ENCODE data around the gene MTURN. TPM values are rescaled to one million over a fixed set of nuclear protein-coding genes. Genes with fewer than 3 reads are reported as not detected.

Gene MTURN
- total RNA-seq, 1 donor from 2014 or later = 21.3 TPM

- Histone ChIP-seq H3K4me3 (no peak overlapping the region), H3K27ac (replicated peaks) (no peak overlapping the region), H3K27me3 (ENCODE audit: low read depth) (no peaks in the 10 kb centered on the region), H3K9me3 (replicated peaks) (no peaks in the 10 kb centered on the region), H3K4me1 (peaks cover 33% of the 10 kb centered on the region), H3K36me3 (peaks cover 25% of the 10 kb centered on the region)
- intact Hi-C loops (cut with micrococcal nuclease) = no loop called here
- DNase-seq = no peak
- no peak for TF ChIP-seq CTCF (IDR thresholded peaks at IDR 0.05; ENCODE audit: borderline replicate concordance)
Measured at GRCh38 chr7:30148426-30148825, 13.6 kb downstream of the MTURN start.

GRCh38 chr7:30148951-30149459 is 14.2 kb downstream of the MTURN start:
- intact Hi-C loops (cut with micrococcal nuclease) = no loop called here
- peaks cover 28% of the 10 kb centered on the region for H3K36me3 ChIP-seq
- no peak overlapping the region for H3K4me3 ChIP-seq
- no peak overlapping the region for H3K27ac ChIP-seq (replicated peaks)
- no peaks in the 10 kb centered on the region for H3K27me3 ChIP-seq (ENCODE audit: low read depth)
- no peak for DNase-seq
- TF ChIP-seq CTCF (IDR thresholded peaks at IDR 0.05; ENCODE audit: borderline replicate concordance) = no peak
- H3K9me3 ChIP-seq (replicated peaks) = no peaks in the 10 kb centered on the region
- H3K4me1 ChIP-seq = peaks cover 29% of the 10 kb centered on the region

GRCh38 chr7:30149640-30150272 is 15.0 kb downstream of the MTURN start:
- DNase-seq = no peak
- Histone ChIP-seq H3K4me3 (no peak overlapping the region), H3K27ac (replicated peaks) (no peak overlapping the region), H3K9me3 (replicated peaks) (no peaks in the 10 kb centered on the region), H3K27me3 (ENCODE audit: low read depth) (no peaks in the 10 kb centered on the region), H3K4me1 (peaks cover 29% of the 10 kb centered on the region), H3K36me3 (peaks cover 28% of the 10 kb centered on the region)
- intact Hi-C loops (cut with micrococcal nuclease) = no loop called here
- no peak for TF ChIP-seq CTCF (IDR thresholded peaks at IDR 0.05; ENCODE audit: borderline replicate concordance)

GRCh38 chr7:30150711-30151110 is 15.9 kb downstream of the MTURN start:
- H3K27ac ChIP-seq (replicated peaks) = no peak overlapping the region
- no peaks in the 10 kb centered on the region for H3K27me3 ChIP-seq (ENCODE audit: low read depth)
- no peak for DNase-seq
- intact Hi-C loops (cut with micrococcal nuclease) = no loop called here
- H3K4me1 ChIP-seq = peaks cover 20% of the 10 kb centered on the region
- peaks cover 28% of the 10 kb centered on the region for H3K36me3 ChIP-seq
- no peak overlapping the region for H3K4me3 ChIP-seq
- TF ChIP-seq CTCF (IDR thresholded peaks at IDR 0.05; ENCODE audit: borderline replicate concordance) = no peak
- no peaks in the 10 kb centered on the region for H3K9me3 ChIP-seq (replicated peaks)

- DNase-seq = no peak
- intact Hi-C loops (cut with micrococcal nuclease) = no loop called here
- Histone ChIP-seq H3K36me3 (peaks cover 38% of the 10 kb centered on the region), H3K27ac (replicated peaks) (no peak overlapping the region), H3K9me3 (replicated peaks) (no peaks in the 10 kb centered on the region), H3K27me3 (ENCODE audit: low read depth) (no peaks in the 10 kb centered on the region), H3K4me3 (no peak overlapping the region), H3K4me1 (peaks cover 4% of the 10 kb centered on the region)
- TF ChIP-seq CTCF (IDR thresholded peaks at IDR 0.05; ENCODE audit: borderline replicate concordance) = no peak
Measured at GRCh38 chr7:30154111-30154587, 19.4 kb downstream of the MTURN start.
